ENCODE results near the gene NRF1.
A peak's percentile ranks its signal among the peaks of the same experiment; 100 is the strongest.

The NRF1 gene

DNA sequence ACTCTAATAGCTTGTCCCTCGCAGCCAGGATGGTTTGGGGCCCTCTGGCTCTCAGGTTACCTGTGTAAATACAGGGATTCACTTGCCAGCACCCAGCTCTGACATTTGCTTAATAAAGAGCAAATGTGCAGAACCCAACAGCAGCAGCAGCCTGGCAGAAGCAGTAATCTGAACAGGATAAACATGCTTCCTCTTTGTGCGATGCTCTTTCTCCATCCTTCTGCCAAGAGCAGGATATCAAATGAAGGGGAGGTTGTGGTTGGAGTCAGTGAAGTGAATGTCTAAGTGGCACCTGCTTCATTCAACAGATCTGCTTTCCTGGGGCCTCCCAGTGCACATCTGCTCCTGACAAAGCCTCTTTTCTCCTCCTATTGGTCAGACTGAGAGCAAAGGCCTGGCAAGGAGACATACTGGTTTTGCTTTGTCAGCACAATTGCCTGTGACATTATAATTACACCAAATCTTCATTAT, 130.3 kb downstream of the NRF1 start:
- peak; percentile 88 for DNase-seq

DNA sequence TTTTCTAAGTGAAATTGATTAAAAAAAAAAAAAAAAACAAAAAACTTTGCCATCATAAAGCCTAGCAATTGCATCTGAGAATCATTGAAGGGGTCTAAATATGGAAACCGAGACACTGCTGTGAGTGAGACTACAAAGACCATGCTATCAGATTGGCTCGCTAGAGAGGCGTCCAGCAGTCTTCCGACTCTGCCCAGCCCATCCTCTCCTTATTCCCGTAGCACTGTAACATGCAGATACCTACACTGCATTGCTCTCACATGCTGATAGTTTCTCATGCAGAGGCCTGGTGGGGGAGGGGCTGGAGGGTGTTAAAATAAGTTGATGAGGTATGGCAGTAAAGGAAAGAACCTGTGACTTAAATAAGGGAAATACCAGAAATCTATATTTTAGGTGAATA, 130.7 kb downstream of the NRF1 start:
- DNase-seq = no peak

DNA sequence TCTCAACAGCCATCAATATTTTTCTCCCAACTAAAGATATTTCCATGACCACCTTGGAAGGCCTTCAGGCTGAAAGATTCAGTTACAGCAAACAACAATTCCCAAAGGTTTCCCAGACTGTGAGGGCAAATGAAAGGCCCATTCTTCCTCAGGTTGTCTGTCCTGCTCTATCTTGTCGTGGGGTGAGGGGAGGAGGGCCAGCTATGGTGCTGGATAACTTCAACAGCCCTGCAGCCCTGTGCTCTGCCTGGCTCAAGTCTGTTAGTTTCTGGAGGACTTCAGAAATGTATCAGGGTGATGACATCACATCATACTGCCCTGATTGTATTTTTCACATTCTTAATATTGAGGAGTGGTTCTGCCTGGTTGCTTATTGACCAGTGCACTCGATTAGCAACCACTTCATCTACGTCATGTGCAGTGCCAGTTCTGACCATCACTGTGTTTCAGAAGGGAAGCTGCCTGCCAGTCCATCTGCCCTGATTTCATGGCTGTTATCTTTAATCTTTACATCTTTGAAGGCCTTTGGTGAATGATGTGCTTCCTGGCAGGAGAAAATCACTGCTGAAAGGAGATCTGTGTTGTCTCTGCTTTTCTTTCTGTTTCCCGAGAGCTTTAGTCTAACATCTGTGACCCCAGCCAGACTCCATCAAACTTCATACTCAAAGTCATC, 135.5 kb downstream of the NRF1 start:
- no peak for DNase-seq

DNA sequence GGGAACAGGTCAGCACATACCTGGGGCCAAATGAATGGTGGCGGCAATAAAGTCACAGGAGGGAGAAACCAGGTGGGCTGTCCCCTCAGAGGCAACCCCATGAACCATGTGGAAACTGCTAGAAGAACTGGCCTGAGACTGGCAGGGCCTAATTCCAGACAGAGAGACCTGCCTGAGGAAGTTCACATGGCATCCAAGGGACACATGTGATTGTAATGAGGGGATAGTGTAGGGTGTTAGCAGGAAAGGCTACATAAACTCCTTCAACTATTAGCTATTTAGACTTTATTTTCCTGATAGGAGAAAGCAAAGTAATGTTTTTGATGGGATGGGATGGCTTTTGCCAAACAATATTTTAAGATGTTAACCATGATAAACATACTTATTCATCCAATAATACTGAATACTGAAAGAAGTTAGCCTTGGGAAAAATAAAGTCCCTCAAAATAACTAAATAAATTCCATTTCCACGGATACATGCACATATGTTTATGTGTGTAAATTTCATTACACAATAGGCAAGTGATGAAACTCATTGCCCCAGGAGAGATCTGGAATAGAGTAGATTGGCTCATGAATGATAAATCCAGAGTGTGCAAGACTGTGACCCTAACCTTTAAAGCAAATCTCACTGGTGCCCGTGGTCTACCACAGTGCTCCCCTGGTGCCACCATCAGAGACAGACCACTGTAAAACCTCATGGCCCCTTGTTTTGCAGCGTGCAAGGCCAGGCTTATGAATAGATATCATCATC, 137.0 kb downstream of the NRF1 start:
- no peak for DNase-seq

DNA sequence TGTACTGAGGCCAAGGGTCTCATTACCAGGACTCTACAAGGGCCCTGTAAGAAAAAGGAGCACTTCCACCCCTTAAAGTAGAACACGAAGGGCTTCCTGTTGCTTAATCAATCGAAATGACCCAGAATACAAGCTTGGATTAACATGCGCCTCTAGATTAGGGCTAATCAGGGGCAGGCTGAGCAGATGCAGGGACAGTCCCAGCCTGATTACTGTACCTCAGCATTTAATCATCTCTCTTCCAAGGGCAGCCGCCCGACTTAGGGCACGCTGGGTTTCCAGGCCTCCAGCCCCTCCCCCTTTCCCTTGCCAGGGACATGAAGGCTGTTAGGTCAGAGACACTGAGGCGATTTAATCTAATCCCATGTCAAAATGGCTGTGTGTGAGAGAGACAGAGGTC, 138.6 kb downstream of the NRF1 start:
- DNase-seq = no peak

DNA sequence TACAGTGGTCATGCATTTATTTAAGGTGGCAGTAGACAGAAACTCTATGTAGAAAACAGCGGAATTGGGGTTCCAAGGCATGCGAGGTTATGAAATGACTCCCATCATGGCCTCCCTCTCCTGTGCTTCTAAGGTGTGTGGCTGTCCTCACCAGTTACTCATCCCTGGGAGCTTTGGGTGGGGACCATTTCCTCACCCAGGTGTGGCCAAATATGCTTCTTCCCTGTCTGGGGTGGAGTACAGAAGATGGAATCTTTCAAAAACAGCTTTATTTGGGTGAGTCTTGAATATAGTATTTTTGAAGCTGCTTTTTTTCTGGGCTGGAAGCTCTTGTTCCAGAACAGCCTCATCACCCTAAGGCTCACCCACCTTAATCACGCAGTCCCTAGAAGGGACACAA, 139.0 kb downstream of the NRF1 start:
- DNase-seq = no peak

DNA sequence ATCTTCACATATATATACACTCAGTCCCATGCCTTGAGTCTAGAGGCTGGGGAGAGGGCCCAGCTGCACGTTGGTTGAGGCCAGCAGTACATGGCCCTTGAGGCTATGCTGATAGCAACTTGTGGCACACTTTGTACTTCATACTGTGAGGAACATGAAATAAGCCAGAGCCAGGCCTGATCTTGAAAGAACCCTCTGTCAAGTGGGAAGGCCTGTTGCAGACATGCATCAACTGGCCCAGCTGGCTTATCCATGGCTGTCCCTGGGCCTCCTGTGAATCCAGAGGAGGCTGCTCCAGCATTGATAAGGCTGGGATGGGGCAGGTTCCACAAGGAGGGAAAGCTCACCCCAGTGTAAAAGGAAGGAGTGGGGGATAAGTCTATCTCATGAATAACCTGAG, 140.4 kb downstream of the NRF1 start:
- DNase-seq = no peak

GRCh38 chr7:129752760-129753159, 141.2 kb downstream of the NRF1 start:
- no peak for DNase-seq

GRCh38 chr7:129754406-129754805, 142.9 kb downstream of the NRF1 start:
- no peak for DNase-seq

- DNase-seq = no peak
Measured at GRCh38 chr7:129757991-129758390, 146.5 kb downstream of the NRF1 start.

- no peak for DNase-seq
Measured at GRCh38 chr7:129762387-129762969, 151.0 kb downstream of the NRF1 start.

- no peak for DNase-seq
Measured at GRCh38 chr7:129764247-129765084, 152.9 kb downstream of the NRF1 start.

GRCh38 chr7:129765352-129765751, 153.8 kb downstream of the NRF1 start:
- DNase-seq = no peak

DNA sequence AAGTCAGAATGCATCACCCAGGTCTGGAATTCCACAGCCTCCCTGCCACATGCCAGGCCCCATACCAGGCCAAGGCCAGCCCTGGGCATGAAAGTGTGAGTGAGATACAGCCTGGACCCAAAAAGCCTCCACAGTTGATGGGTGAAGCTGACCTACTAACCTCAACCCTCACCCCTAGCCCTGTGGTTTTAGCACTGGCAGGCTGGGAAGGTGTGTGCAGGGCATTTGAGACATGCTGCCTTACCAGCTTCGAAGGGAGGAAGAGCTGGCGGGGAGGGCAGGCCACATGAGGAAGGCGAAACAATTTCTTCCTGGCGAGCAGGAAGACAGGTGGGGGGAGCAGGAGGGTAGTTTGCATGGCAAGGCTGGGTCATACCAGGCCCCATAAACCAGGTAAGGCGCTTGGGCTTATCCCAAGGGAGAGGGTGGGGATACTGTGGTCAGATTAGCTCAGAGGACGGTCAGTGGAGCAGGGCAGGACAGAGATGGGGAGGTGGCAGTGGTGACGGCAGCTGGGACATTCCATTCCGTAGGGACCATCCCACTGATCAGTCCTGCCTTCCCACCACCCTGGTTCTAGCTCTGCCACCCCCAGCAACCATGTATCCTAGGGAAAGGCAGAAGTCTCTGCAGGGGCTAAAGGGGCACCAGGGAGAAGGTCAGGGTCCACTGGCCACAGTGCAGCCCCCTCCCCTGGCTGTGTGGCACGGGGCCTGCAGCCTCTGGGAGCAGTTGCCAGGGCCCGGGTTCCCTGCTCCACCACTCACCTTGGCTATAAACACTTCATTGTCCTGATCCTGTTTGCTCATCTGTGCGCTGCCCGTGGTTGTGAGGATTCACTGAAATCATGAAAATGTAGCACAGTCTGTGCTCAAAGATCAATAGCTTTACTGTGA, 155.8 kb downstream of the NRF1 start:
- DNase-seq = no peak

GRCh38 chr7:129768614-129769399, 157.3 kb downstream of the NRF1 start:
- no peak for DNase-seq

GRCh38 chr7:129769400-129769774, 157.9 kb downstream of the NRF1 start:
- DNase-seq = no peak

DNA sequence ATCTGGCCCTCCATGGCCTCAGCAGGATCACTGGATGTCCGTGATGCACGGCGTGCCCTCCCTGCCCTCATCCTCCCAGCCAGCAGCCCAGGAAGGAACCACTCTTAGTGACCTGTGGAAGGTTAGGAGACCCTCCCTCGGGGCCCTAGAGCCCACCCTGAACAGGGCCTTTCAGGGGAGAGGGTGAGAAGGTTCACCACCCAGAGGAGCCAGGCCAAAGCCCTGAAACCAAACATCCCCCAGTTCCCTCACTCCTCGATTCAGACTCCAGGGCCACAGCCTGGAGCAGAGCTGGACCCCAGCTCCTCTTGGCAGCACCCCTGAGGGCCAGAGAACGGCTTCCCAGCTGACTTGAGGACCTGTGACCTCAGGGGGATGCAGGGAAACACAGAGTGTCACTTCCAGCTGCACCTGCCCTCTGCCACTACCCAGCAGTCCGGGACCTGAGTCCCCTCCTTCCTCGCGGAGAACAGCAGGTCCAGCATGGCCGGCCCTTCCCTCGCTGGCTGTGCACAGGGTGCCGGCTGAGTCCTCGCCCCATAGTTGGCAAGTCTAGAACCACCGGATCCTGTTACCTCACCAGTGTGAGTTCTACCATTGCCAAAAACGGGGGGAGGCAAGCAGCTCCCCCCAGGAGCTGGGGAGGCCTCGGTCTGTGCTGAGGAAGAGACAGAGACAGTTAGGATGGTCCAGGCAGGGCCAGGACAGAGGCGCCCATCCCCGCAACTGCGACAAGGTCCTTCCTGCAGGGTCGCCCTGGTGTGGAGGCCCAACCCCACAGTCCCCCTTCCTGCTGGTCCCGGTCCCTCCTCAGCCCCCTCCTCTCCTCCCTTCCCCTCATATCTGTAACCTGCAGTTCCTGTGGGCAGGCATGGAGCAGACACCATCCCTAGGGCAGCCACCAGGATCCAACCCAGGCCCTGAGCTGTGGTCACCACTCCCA, 158.6 kb downstream of the NRF1 start:
- no peak for DNase-seq

DNA sequence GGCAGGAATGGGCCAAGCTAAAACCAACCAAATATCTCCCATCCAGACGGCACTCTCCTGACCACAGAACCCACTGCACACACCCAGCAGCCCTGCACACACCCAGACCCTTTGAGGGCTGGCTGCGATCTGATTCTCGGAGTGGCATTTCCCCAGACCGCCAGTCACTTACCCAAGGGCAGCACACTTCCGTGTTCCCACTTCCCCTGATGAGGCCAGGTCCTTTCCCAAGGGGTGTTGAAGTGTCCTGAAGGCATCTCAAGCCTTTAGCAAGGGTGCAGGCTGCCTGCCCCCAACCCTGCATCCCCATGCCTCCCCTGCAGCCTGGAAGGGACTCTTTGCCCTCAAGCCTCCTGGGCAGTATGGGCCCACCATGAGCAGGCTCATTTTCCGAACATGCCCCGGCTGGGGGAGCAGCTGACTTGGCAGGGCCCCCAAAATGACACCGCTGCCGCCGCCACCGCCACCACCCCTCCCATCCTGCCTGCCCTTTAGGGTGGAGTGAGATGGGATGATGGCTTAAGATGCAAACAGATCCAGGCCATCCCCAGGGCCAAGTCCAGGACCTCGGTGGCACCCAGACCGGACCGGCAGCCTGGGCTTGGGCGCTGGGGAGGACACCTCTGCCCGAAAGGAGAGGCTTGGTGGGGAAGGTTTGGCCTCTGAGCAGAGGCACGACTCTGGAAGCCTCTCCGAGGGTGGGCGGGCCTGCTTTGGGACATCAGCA, 159.8 kb downstream of the NRF1 start:
- DNase-seq = no peak

GRCh38 chr7:129771928-129772479, 160.5 kb downstream of the NRF1 start:
- no peak for DNase-seq

Data from NCI-H1105 (cell line).